Retina (tissue), 1 donor: ENCODE measurements around the gene KCND2.
"Not testable (repeated sequence)": the region's sequence is repeated elsewhere in the genome, so short reads cannot be mapped to it uniquely, and the experiment has no call there.

ENCODE experiments used
- DNase-seq: peaks from one replicate; pipeline ENCODE4 v3.0.0-alpha.2; 2016

The KCND2 gene

GRCh38 chr7:120272701-120273475 is at the start of gene KCND2:
Gene KCND2, plus strand, starts transcription at chr7:120273175.
- DNase-seq, result peak; percentile 83

- no peak for DNase-seq
Measured at GRCh38 chr7:120226188-120226587, 46.8 kb upstream of the KCND2 start.

GRCh38 chr7:120227255-120227654 is 45.7 kb upstream of the KCND2 start:
- DNase-seq, result no peak

GRCh38 chr7:120229084-120229483 is 43.9 kb upstream of the KCND2 start:
- no peak for DNase-seq

GRCh38 chr7:120233338-120233737 is 39.6 kb upstream of the KCND2 start:
- no peak for DNase-seq

GRCh38 chr7:120240350-120240749 is 32.6 kb upstream of the KCND2 start:
- DNase-seq, result not testable (repeated sequence)

GRCh38 chr7:120241973-120242372 is 31.0 kb upstream of the KCND2 start:
- no peak for DNase-seq

- DNase-seq, result no peak
Measured at GRCh38 chr7:120254845-120255244, 18.1 kb upstream of the KCND2 start.

- DNase-seq, result no peak
Measured at GRCh38 chr7:120256344-120257070, 16.5 kb upstream of the KCND2 start.

- no peak for DNase-seq
Measured at GRCh38 chr7:120259386-120259785, 13.6 kb upstream of the KCND2 start.

GRCh38 chr7:120260111-120260510 is 12.9 kb upstream of the KCND2 start:
- DNase-seq, result no peak

GRCh38 chr7:120272261-120272660 is 714 bp upstream of the KCND2 start:
- peak; percentile 81 for DNase-seq

- peak; percentile 81 for DNase-seq
Measured at GRCh38 chr7:120273476-120273975, 551 bp downstream of the KCND2 start.

- peak; percentile 18 for DNase-seq
Measured at GRCh38 chr7:120274482-120274881, 1.5 kb downstream of the KCND2 start.

- peak; percentile 5 for DNase-seq
Measured at GRCh38 chr7:120274899-120275298, 1.9 kb downstream of the KCND2 start.

- no peak for DNase-seq
Measured at GRCh38 chr7:120276720-120277119, 3.7 kb downstream of the KCND2 start.

GRCh38 chr7:120278773-120279172 is 5.8 kb downstream of the KCND2 start:
- DNase-seq, result no peak

GRCh38 chr7:120280743-120281142 is 7.8 kb downstream of the KCND2 start:
- no peak for DNase-seq

GRCh38 chr7:120293027-120293426 is 20.1 kb downstream of the KCND2 start:
- no peak for DNase-seq

- DNase-seq, result no peak
Measured at GRCh38 chr7:120302190-120302589, 29.2 kb downstream of the KCND2 start.

GRCh38 chr7:120303105-120303504 is 30.1 kb downstream of the KCND2 start:
- DNase-seq, result no peak

GRCh38 chr7:120304674-120305073 is 31.7 kb downstream of the KCND2 start:
- no peak for DNase-seq

GRCh38 chr7:120307991-120308545 is 35.1 kb downstream of the KCND2 start:
- no peak for DNase-seq
